ENCODE measurements around the gene SMARCA5. TPM values are rescaled to one million over a fixed set of nuclear protein-coding genes. Genes with fewer than 3 reads are reported as not detected.

The SMARCA5 gene
- total RNA-seq (2022) (37.4 and 47.8 TPM in 2 replicates), Bru-seq, nascent RNA (percentile 93 among the genes with signal in this experiment), BruChase-seq, experiment 1, labeled RNA remaining after a 6-hour chase (percentile 94 among the genes with signal in this experiment), BruChase-seq, experiment 2, labeled RNA remaining after a 2-hour chase (percentile 86 among the genes with signal in this experiment)
- long read RNA-seq, full-length matches to known transcripts: 111 of 127 reads
- long read RNA-seq, partial matches to known transcripts: 9 of 127 reads
- long read RNA-seq, other reads (novel, unspliced or antisense): 7 of 127 reads

DNA sequence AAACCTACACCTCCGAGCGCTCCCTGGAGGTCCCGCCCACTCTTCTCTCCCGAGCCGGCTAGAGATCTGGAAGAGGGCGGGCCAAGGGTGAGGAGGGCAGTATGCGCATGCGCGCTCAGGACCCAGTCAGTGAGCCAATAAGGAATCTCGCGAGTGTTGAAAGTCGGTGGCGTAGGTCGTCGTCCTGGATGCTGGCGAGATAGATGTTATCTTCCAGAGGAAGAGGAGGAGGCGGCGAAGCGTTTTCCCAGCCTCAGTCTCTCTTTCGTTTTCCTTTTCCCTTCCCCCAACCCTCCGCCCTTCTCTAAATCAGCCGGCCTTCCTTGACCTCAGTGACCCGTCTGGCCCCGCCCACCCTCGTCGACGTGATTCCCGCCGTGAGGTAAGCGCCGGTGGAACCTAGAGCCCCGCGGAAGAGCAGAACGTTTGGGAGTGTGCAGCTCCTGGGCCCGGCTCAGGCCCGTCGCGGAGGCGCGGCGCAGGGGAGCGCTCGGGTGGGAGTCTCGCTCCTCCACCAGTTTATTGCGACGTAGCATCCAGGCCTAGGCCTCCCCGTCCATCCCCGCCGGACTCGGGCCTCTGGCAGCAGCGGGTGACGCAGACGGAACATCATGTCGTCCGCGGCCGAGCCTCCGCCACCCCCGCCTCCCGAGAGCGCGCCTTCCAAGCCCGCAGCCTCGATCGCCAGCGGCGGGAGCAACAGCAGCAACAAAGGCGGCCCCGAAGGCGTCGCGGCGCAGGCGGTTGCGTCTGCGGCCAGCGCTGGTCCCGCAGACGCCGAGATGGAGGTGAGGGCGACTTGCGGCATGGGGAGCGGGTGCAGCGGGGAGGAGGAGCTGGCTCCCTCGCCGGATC, at the start of gene SMARCA5:
SMARCA5 (plus strand) TSS at position 389 of the 855 bp plus-strand sequence; CDS start at position 612, 223 bp downstream.
- peak within 1 kb of the TSS; percentile 94 for H3K27ac Mint-ChIP-seq (ENCODE audit: unreplicated experiment)
- peak; percentile 92 for DNase-seq
- TF ChIP-seq CTCF (IDR thresholded peaks at IDR 0.05; ENCODE audit: unreplicated experiment): no peak
- peak within 1 kb of the TSS; percentile 95 for H3K4me3 Mint-ChIP-seq (ENCODE audit: low read depth, unreplicated experiment)
- intact Hi-C loops (cut with micrococcal nuclease; ENCODE audit: unreplicated experiment): no loop called here
- CTCF ChIA-PET: interaction anchor here (0.6 to 0.8 kb wide), 2 partner anchors 27 to 528 kb away, joined by 3 to 4 read pairs; no protein-coding TSS in a partner anchor
- no peaks in the 10 kb centered on the region for H3K27me3 Mint-ChIP-seq (ENCODE audit: unreplicated experiment)
- BruUV-seq (replicated peaks): no TSS peak
- peaks cover 27% of the 10 kb centered on the region for H3K36me3 Mint-ChIP-seq (ENCODE audit: insufficient read depth, unreplicated experiment)
- H3K9me3 Mint-ChIP-seq (ENCODE audit: low read depth, unreplicated experiment): no peaks in the 10 kb centered on the region
- no peaks in the 10 kb centered on the region for H3K4me1 Mint-ChIP-seq (ENCODE audit: low read depth, unreplicated experiment)

- CTCF ChIA-PET: interaction anchor here (0.6 kb wide), 1 partner anchor 341 kb away, joined by 5 read pairs; no protein-coding TSS in a partner anchor
- Mint-ChIP-seq H3K27me3 (ENCODE audit: unreplicated experiment) (no peaks in the 10 kb centered on the region), H3K9me3 (ENCODE audit: low read depth, unreplicated experiment) (no peaks in the 10 kb centered on the region), H3K27ac (ENCODE audit: unreplicated experiment) (no peak overlapping the region), H3K4me1 (ENCODE audit: low read depth, unreplicated experiment) (no peaks in the 10 kb centered on the region), H3K4me3 (ENCODE audit: low read depth, unreplicated experiment) (no peak overlapping the region), H3K36me3 (ENCODE audit: insufficient read depth, unreplicated experiment) (no peaks in the 10 kb centered on the region)
- intact Hi-C loops (cut with micrococcal nuclease; ENCODE audit: unreplicated experiment): no loop called here
- BruUV-seq (replicated peaks): no TSS peak
- no peak for DNase-seq
- no peak for TF ChIP-seq CTCF (IDR thresholded peaks at IDR 0.05; ENCODE audit: unreplicated experiment)
Observed at GRCh38 chr4:143473334-143474126, 40.0 kb upstream of the SMARCA5 start.

GRCh38 chr4:143477487-143477886, 36.0 kb upstream of the SMARCA5 start:
- intact Hi-C loops (cut with micrococcal nuclease; ENCODE audit: unreplicated experiment): no loop called here
- CTCF ChIA-PET: no interaction called here
- no peak overlapping the region for H3K4me3 Mint-ChIP-seq (ENCODE audit: low read depth, unreplicated experiment)
- BruUV-seq (replicated peaks): no TSS peak
- no peak for DNase-seq
- H3K4me1 Mint-ChIP-seq (ENCODE audit: low read depth, unreplicated experiment): peaks cover 9% of the 10 kb centered on the region
- H3K36me3 Mint-ChIP-seq (ENCODE audit: insufficient read depth, unreplicated experiment): no peaks in the 10 kb centered on the region
- TF ChIP-seq CTCF (IDR thresholded peaks at IDR 0.05; ENCODE audit: unreplicated experiment): no peak
- H3K27me3 Mint-ChIP-seq (ENCODE audit: unreplicated experiment): no peaks in the 10 kb centered on the region
- no peak overlapping the region for H3K27ac Mint-ChIP-seq (ENCODE audit: unreplicated experiment)
- no peaks in the 10 kb centered on the region for H3K9me3 Mint-ChIP-seq (ENCODE audit: low read depth, unreplicated experiment)

GRCh38 chr4:143481361-143481760, 32.1 kb upstream of the SMARCA5 start:
- Mint-ChIP-seq H3K4me3 (ENCODE audit: low read depth, unreplicated experiment) (no peak overlapping the region), H3K9me3 (ENCODE audit: low read depth, unreplicated experiment) (no peaks in the 10 kb centered on the region), H3K4me1 (ENCODE audit: low read depth, unreplicated experiment) (peaks cover 9% of the 10 kb centered on the region), H3K27me3 (ENCODE audit: unreplicated experiment) (no peaks in the 10 kb centered on the region), H3K27ac (ENCODE audit: unreplicated experiment) (no peak overlapping the region), H3K36me3 (ENCODE audit: insufficient read depth, unreplicated experiment) (no peaks in the 10 kb centered on the region)
- CTCF ChIA-PET: interaction anchor here (0.6 kb wide), 2 partner anchors 150 to 277 kb away, joined by 4 to 5 read pairs; no protein-coding TSS in a partner anchor
- no peak for DNase-seq
- intact Hi-C loops (cut with micrococcal nuclease; ENCODE audit: unreplicated experiment): loop anchor here (5.0 kb wide), 3 partner anchors 84 to 494 kb away; no protein-coding TSS in a partner anchor
- no TSS peak for BruUV-seq (replicated peaks)
- TF ChIP-seq CTCF (IDR thresholded peaks at IDR 0.05; ENCODE audit: unreplicated experiment): no peak
